Measurements from ENCODE around the gene HTRA3. TPM values are rescaled to one million over a fixed set of nuclear protein-coding genes. Genes with fewer than 3 reads are reported as not detected.

Gene HTRA3
- total and polyA plus RNA-seq, 2 experiments from 2014 or later, result 1.3 to 3.6 TPM

DNA sequence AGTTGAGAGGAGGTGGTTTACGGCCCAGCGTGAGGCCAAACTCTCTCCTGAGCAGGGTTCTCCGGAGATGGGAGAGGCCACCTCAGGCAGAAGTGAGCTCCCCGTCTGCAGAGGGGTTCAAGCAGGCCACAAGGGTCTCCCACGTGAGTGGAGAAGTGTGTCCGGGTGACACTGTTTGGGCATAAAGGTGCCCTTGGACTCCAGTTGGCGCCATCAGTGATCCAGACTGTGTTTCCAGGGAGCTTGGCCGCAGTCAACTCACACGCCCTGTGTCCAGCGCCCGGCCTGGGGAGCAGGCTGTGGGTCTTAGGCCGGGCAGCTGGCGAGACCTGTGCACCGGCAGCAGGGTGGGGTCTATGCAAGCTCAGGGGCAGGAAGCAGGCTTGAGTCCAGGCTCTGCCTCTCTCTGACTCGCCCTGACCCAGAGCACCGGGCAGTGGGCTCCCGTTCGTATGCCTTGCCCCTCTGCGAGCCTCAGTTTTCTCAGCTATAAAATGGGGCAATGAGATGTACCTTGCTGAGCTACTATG, 24.6 kb upstream of the HTRA3 start:
- TF ChIP-seq POLR2AphosphoS5 (IDR thresholded peaks at IDR 0.05; ENCODE audit: low read depth), result no peak
- H3K4me3 ChIP-seq, result no peak overlapping the region
- no peaks in the 10 kb centered on the region for H3F3A ChIP-seq (replicated peaks; ENCODE audit: low read depth)
- Mint-ChIP-seq H3K27ac (no peak overlapping the region), H3K9me3 (no peaks in the 10 kb centered on the region), H3K4me3 (no peak overlapping the region), H3K4me1 (peaks cover 5% of the 10 kb centered on the region; the same call in 1 of the 3 replicates), H3K27me3 (ENCODE audit: insufficient read depth, low read depth, poor library complexity) (peaks cover 8% of the 10 kb centered on the region), H3K36me3 (ENCODE audit: low read depth) (no peaks in the 10 kb centered on the region)
- no peaks in the 10 kb centered on the region for H3K9me2 ChIP-seq (ENCODE audit: insufficient read depth)
- no peaks in the 10 kb centered on the region for H3K27me3 ChIP-seq (ENCODE audit: insufficient read depth)
- H3K27ac ChIP-seq (ENCODE audit: low read depth), result no peak overlapping the region
- DNase-seq (ENCODE audit: low spot score) (no peak), ATAC-seq (no peak)
- H3K79me2 ChIP-seq (replicated peaks; ENCODE audit: insufficient read depth), result no peaks in the 10 kb centered on the region
- no peaks in the 10 kb centered on the region for H3K4me1 ChIP-seq (ENCODE audit: insufficient read depth)
- no peaks in the 10 kb centered on the region for H3K36me3 ChIP-seq (ENCODE audit: insufficient read depth)
- H2AFZ ChIP-seq, result no peak overlapping the region
- no peaks in the 10 kb centered on the region for H4K20me1 ChIP-seq (replicated peaks; ENCODE audit: insufficient read depth)
- H3K4me2 ChIP-seq, result no peak overlapping the region

DNA sequence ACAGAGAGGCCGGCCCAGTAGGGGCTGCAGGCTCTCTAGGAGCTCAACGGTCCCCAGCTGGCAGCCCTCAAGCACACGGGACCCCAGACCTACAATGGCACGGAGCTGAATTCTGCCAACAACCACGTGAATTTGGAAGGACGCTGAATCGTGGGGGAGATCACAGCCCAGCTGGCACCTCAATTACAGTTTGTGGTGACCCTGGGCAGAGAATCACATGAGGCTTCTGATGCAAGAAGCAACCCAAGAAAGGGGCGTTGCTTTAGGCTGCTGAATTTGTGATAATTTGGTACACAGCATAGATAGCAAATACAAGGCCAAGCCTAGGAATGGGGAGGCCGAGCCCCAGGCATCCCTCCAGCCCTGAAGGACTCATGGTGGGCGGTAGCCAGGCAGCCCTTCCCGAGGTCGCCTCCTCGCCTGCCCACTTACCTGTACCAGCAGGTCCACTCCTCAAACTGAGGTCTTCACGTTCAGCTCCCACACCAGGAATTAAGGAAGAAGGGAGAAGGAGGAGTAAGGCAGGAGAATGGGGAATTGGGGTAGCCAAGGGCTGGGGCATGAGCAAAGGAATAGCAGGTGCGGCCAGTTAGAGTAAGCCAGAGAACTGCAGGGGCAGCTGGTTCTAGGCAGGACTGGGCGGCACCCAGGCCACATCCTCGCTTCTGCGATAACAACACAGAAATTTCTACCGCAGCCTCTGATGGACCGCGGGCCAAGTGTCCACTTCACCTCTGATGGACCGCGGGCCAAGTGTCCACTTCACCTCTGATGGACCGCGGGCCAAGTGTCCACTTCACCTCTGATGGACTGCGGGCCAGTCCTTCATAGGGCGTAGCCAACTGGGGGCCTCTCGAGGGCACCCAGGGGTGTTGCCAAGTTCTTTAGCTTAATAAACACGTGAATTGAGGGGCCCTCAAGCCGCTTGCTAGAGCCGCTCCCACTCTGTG, 23.4 kb upstream of the HTRA3 start:
- Mint-ChIP-seq H3K27me3 (ENCODE audit: insufficient read depth, low read depth, poor library complexity) (peaks cover 10% of the 10 kb centered on the region), H3K27ac (no peak overlapping the region), H3K4me3 (no peak overlapping the region), H3K9me3 (no peaks in the 10 kb centered on the region), H3K36me3 (ENCODE audit: low read depth) (no peaks in the 10 kb centered on the region), H3K4me1 (peaks cover 5% of the 10 kb centered on the region; the same call in 1 of the 3 replicates)
- ATAC-seq (no peak), DNase-seq (ENCODE audit: low spot score) (no peak)
- Histone ChIP-seq H3K4me2 (no peak overlapping the region), H3K9me2 (ENCODE audit: insufficient read depth) (no peaks in the 10 kb centered on the region), H4K20me1 (replicated peaks; ENCODE audit: insufficient read depth) (no peaks in the 10 kb centered on the region), H3K36me3 (ENCODE audit: insufficient read depth) (no peaks in the 10 kb centered on the region), H3K27ac (ENCODE audit: low read depth) (no peak overlapping the region), H2AFZ (no peak overlapping the region), H3K4me3 (no peak overlapping the region), H3K79me2 (replicated peaks; ENCODE audit: insufficient read depth) (no peaks in the 10 kb centered on the region), H3K4me1 (ENCODE audit: insufficient read depth) (no peaks in the 10 kb centered on the region), H3F3A (replicated peaks; ENCODE audit: low read depth) (no peaks in the 10 kb centered on the region), H3K27me3 (ENCODE audit: insufficient read depth) (no peaks in the 10 kb centered on the region)
- TF ChIP-seq, protein P1, sequence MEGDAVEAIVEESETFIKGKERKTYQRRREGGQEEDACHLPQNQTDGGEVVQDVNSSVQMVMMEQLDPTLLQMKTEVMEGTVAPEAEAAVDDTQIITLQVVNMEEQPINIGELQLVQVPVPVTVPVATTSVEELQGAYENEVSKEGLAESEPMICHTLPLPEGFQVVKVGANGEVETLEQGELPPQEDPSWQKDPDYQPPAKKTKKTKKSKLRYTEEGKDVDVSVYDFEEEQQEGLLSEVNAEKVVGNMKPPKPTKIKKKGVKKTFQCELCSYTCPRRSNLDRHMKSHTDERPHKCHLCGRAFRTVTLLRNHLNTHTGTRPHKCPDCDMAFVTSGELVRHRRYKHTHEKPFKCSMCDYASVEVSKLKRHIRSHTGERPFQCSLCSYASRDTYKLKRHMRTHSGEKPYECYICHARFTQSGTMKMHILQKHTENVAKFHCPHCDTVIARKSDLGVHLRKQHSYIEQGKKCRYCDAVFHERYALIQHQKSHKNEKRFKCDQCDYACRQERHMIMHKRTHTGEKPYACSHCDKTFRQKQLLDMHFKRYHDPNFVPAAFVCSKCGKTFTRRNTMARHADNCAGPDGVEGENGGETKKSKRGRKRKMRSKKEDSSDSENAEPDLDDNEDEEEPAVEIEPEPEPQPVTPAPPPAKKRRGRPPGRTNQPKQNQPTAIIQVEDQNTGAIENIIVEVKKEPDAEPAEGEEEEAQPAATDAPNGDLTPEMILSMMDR (conservative IDR thresholded peaks at IDR 0.05; ENCODE audit: low read depth in 2 of 2), result no peak
- TF ChIP-seq, protein P2, sequence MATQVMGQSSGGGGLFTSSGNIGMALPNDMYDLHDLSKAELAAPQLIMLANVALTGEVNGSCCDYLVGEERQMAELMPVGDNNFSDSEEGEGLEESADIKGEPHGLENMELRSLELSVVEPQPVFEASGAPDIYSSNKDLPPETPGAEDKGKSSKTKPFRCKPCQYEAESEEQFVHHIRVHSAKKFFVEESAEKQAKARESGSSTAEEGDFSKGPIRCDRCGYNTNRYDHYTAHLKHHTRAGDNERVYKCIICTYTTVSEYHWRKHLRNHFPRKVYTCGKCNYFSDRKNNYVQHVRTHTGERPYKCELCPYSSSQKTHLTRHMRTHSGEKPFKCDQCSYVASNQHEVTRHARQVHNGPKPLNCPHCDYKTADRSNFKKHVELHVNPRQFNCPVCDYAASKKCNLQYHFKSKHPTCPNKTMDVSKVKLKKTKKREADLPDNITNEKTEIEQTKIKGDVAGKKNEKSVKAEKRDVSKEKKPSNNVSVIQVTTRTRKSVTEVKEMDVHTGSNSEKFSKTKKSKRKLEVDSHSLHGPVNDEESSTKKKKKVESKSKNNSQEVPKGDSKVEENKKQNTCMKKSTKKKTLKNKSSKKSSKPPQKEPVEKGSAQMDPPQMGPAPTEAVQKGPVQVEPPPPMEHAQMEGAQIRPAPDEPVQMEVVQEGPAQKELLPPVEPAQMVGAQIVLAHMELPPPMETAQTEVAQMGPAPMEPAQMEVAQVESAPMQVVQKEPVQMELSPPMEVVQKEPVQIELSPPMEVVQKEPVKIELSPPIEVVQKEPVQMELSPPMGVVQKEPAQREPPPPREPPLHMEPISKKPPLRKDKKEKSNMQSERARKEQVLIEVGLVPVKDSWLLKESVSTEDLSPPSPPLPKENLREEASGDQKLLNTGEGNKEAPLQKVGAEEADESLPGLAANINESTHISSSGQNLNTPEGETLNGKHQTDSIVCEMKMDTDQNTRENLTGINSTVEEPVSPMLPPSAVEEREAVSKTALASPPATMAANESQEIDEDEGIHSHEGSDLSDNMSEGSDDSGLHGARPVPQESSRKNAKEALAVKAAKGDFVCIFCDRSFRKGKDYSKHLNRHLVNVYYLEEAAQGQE (IDR thresholded peaks at IDR 0.05; ENCODE audit: unreplicated experiment), result no peak
- TF ChIP-seq CREB1 (CRISPR knock-in tag; IDR thresholded peaks at IDR 0.05; ENCODE audit: low read depth) (no peak), EZH2 (IDR thresholded peaks at IDR 0.05; ENCODE audit: low read depth, unreplicated experiment) (no peak), JUNB (IDR thresholded peaks at IDR 0.05; ENCODE audit: unreplicated experiment) (no peak), STAT1 (IDR thresholded peaks at IDR 0.05; ENCODE audit: unreplicated experiment) (no peak), EZH2phosphoT487 (IDR thresholded peaks at IDR 0.05; ENCODE audit: unreplicated experiment) (no peak)
- TF ChIP-seq, protein P3, sequence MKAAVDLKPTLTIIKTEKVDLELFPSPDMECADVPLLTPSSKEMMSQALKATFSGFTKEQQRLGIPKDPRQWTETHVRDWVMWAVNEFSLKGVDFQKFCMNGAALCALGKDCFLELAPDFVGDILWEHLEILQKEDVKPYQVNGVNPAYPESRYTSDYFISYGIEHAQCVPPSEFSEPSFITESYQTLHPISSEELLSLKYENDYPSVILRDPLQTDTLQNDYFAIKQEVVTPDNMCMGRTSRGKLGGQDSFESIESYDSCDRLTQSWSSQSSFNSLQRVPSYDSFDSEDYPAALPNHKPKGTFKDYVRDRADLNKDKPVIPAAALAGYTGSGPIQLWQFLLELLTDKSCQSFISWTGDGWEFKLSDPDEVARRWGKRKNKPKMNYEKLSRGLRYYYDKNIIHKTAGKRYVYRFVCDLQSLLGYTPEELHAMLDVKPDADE (IDR thresholded peaks at IDR 0.05), result no peak
